GM21529 (cell line): ENCODE results near the gene EFHC1.
"Not testable (repeated sequence)": the region's sequence is repeated elsewhere in the genome, so short reads cannot be mapped to it uniquely, and the experiment has no call there.

Experiments
- ATAC-seq: cut with Tn5 transposase; IDR thresholded peaks from one replicate; pipeline ENCODE4 v1.9.1; 2021; ENCODE audit not compliant: unreplicated experiment

EFHC1 gene

GRCh38 chr6:52419809-52420667 lies at the start of gene EFHC1:
EFHC1 (plus strand) TSS chr6:52420342; CDS start chr6:52420411, 69 bp downstream.
- ATAC-seq = peak; percentile 94

GRCh38 chr6:52371656-52372191 lies 48.4 kb upstream of the EFHC1 start:
- ATAC-seq = no peak

- no peak for ATAC-seq
Measured at GRCh38 chr6:52373151-52373690, 46.9 kb upstream of the EFHC1 start.

GRCh38 chr6:52374247-52374646 lies 45.9 kb upstream of the EFHC1 start:
- ATAC-seq = no peak

- ATAC-seq = no peak
Measured at GRCh38 chr6:52375780-52376556, 44.2 kb upstream of the EFHC1 start.

GRCh38 chr6:52376763-52377162 lies 43.4 kb upstream of the EFHC1 start:
- ATAC-seq = no peak

- ATAC-seq = peak; percentile 50
Measured at GRCh38 chr6:52377538-52378221, 42.5 kb upstream of the EFHC1 start.

GRCh38 chr6:52381249-52381648 lies 38.9 kb upstream of the EFHC1 start:
- ATAC-seq = no peak

GRCh38 chr6:52384145-52384766 lies 35.9 kb upstream of the EFHC1 start:
- ATAC-seq = no peak

GRCh38 chr6:52385074-52385473 lies 35.1 kb upstream of the EFHC1 start:
- no peak for ATAC-seq

- ATAC-seq = not testable (repeated sequence)
Measured at GRCh38 chr6:52388119-52388518, 32.0 kb upstream of the EFHC1 start.

GRCh38 chr6:52388790-52389189 lies 31.4 kb upstream of the EFHC1 start:
- ATAC-seq = no peak

GRCh38 chr6:52389264-52389625 lies 30.9 kb upstream of the EFHC1 start:
- ATAC-seq = no peak

- ATAC-seq = peak; percentile 72
Measured at GRCh38 chr6:52389626-52390360, 30.3 kb upstream of the EFHC1 start.

GRCh38 chr6:52390361-52390727 lies 29.8 kb upstream of the EFHC1 start:
- ATAC-seq = peak; percentile 47

- no peak for ATAC-seq
Measured at GRCh38 chr6:52391599-52391998, 28.5 kb upstream of the EFHC1 start.

GRCh38 chr6:52392944-52393343 lies 27.2 kb upstream of the EFHC1 start:
- no peak for ATAC-seq

- peak; percentile 0 for ATAC-seq
Measured at GRCh38 chr6:52393780-52394179, 26.4 kb upstream of the EFHC1 start.

GRCh38 chr6:52394251-52394666 lies 25.9 kb upstream of the EFHC1 start:
- ATAC-seq = peak; percentile 49

- no peak for ATAC-seq
Measured at GRCh38 chr6:52395969-52396368, 24.2 kb upstream of the EFHC1 start.
